Activated T-cell treated with anti-CD3 and anti-CD28 coated beads for 24 hours (primary cell): ENCODE data around the gene EEF1E1.

Experiments
- DNase-seq: peaks from one replicate; pipeline ENCODE4 v3.0.0-alpha.2; 2020; ENCODE audit warnings: low read depth

Gene EEF1E1

DNA sequence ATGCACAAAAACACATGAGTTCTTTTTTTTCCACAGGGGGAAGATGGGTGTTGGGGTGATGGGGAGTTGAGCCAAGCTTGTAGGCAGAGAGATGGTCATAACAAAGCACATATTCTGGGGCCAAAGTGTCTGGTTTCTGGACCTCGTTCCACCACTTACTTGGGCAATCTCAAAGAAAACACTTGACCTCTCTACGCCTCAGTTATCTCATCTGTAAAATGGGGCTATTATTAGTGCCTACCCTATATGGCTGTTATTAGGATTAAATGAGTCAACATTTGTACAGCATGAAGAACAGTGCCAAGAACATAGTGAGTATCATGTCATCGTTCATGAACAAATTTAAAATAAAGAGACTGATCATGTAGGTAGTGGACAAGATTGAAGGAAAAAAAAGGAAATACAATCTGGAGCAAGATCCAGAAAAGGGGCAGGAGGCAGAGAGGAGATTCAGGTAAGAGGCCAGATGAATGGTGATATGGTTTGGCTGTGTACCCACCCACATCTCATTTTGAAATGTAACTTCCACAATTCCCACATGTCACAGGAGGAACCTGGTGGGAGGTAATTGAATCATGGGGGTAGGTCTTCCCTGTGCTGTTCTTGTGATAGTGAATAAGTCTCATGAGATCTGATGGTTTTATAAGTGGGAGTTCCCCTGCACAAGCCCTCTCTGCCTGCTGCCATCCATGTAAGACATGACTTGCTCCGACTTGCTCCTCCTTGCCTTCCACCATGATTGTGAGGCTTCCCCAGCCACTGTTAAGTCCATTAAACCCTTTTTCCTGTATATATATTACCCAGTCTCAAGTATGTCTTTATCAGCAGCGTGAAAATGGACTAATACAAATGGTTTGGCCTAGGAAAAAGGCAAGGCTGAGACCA lies 14.2 kb downstream of the EEF1E1 start:
- DNase-seq, result no peak

DNA sequence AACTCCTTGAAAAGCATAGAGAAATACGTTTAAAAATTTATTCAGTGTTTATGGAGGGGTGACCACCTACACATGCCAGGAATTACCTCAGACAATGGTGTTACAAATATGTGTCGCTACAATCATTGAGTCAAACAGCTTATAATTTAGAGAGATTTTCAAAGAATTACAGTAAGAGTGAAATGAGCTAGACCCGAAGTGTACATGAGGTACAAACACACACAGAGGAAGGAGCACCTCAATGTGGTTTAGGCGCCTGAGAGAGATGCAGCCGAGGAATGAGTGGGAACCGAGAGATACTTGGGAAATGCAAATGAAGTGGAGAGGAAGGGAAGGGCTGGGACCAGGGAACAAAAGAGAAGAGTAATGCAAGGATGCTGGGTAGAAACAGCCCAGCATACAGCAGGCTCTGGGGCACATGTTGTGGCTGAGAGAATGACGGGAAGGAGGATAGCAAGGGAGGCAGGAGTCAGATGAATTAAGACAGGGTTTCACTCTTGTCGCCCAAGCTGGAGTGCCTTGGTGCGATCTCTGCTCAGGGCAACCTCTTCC lies 15.5 kb downstream of the EEF1E1 start:
- no peak for DNase-seq

DNA sequence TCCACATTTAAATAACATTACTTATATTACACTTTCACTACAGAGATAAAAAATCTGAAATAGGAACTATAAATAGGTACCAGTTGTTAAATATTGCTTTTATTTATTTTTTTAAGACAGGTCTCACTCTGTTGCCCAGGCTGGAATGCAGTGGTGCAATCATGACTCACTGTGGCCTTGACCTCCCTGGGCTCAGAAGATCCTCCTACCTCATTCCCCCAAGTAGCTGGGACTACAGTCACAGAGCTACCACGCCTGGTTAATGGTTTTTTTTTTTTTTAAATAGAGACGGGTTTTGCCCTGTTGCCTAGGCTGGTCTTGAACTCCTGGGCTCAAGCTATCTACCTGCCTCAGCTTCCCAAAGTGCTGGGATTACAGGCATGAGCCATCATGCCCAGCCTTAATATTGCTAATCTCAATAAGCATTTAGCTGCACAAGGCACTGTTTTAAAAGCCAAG lies 17.3 kb downstream of the EEF1E1 start:
- no peak for DNase-seq

DNA sequence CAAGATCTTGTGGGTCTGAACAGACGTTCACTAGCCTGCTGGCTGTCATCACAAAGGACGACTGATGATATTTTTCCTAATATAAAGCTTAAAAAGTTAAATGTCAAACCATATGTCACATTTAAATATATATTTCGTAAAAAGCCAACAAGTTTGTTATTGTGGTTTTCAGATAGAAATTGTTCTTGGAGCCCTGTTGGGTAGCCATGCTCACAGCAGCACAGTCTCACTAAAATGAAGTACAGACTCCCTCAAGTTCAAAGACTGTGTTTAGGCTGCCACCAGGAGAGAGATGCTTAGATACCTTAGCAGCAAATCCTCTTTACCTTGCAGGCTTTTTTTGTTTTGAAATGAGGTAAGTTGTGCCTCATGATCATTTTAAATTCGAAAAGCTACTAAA lies 17.8 kb downstream of the EEF1E1 start:
- DNase-seq, result no peak

DNA sequence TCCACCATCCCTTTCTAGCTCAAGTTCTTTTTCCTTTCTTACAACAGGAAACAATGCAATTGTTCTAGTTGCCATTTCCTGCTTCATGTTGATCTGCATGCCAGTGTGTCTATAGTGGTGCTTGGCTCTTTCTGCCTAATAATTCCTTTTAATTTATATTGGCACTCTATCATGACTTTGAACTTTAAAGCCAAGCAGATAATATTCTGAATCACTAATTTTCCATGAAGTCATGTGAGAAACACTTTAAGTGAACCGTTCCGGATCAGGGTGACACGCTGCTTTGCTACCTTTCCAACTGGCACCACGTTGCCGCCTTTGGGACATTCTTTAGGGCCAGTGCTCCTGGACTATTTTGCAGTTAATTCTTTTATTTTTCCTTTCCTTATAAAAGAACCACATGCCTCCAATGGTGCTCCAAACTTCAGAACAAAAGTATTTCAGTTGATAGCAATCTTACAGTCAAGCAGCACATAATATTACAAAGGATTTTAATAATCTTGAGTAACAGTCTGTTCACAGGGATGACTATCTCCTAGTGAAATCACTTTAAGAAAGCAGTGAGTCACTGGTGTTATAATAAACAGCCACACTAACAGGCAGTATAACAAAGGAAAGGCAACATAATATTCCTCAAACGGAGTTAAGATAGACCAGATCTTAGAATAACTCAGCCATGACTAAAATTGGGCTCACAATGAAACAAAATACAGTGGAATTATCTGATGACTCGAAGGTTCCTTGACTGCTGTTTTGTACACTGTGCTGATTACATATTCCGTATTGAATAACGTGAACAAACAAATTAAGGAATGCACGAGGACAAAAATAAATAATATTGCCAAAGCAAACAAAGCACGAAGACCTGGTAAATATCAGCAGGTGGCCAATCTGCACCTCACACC lies 19.1 kb downstream of the EEF1E1 start:
- no peak for DNase-seq

DNA sequence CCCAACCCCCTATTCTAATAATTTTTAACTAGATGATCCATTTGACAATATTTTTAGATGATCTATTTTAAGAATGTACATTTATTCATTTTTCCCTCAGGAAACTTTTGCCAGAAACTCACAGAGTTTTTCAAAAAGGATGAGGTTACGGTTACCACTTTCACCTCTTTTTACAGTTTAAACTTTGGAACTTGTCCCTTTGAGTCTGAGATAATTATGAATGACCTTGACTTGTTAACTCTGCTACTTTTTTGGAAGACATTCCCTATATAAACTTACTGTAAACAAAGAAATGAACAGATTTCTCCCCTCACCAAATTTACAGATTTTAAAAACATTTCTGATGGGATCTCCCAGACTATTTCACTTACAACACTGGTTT lies 19.8 kb downstream of the EEF1E1 start:
- DNase-seq, result no peak

DNA sequence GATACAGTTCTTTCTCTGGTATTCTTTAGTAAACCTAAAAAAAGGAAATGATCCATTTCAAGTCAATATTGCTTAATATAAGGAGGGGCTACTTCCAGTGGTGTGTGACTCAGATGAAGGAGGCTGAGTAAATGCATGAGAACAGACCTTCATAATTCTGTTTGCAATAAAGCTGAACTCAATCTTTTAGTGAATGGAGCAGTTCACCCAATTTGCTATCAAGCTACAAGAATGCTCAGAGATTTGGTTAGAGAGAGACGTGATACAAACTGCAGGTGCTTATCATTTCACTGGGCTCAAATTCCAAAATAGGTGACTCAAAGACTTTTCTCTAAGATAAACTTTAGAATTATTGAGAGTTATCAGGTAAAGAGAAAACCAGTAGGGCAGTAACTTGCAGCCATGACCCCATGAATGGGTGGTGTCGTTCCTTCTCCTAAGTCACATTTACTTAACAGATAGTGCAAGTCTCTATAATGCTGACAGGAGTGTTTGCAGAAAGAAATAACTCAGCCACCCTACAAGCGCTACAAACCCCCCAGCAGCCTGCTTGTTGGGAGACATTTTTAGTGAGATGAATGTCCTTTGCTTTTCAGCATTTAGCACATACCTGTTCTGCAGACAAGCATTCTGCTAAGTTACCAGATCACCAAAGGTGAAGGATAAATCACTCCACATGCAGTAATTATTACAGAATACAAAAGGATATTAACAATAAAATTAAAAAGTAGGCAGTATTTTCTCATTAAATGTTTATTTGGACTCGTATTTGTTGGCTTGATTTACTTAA lies 21.8 kb downstream of the EEF1E1 start:
- DNase-seq, result no peak

DNA sequence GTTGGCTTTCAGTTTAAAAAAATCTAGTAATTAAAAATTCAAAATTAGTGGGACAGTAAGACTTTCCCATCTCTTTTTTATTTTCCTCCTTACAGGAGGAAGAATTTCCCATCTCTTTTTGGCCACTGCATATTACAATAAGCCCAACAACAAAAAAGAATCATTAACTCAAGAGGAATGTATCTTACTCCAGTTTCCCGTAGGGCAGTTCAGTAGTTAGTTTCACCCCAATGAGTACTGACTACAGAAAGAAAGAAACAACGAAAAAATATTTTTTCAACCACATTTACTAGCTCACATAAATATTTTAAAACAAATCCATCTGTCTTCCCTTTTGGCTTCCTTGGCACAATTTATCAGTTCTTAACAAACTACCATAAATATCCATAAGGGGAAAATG lies 23.2 kb downstream of the EEF1E1 start:
- DNase-seq, result no peak

DNA sequence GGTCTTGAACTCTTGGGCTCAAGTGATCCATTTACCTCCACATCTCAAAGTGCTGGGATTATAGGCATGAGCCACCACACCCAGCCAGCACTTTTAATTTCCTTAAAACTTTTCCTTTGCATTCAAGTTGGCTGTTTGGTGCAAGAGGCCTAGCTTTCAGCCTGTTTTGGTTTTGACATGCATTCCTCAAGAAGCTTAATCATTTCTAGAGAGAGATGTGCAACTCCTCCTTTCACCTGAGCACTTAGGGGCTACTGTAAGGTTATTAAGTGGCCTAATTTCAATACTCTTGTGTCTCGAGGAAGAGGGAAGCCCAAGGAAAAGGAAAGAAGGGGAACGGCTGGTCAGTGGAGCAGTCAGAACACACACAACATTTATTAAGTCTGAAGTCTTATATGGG lies 24.4 kb downstream of the EEF1E1 start:
- DNase-seq, result no peak

DNA sequence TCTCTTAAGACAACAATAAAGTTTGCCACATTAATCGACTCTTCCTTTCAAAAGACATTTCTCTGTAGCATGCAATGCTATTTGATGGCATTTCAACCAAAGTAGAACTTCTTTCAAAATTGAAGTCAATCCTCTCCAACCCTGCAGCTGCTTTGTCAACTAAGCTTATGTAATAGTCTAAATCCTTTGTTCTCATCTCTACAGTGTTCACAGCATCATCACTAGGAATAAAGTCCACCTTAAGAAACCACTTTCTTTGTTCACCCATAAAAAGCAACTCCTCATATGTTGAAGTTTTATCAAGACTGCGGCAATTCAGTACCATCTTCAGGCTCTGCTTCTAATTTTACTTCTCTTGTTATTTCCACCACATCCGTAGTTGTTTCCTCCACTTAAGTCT lies 26.6 kb downstream of the EEF1E1 start:
- DNase-seq, result no peak

DNA sequence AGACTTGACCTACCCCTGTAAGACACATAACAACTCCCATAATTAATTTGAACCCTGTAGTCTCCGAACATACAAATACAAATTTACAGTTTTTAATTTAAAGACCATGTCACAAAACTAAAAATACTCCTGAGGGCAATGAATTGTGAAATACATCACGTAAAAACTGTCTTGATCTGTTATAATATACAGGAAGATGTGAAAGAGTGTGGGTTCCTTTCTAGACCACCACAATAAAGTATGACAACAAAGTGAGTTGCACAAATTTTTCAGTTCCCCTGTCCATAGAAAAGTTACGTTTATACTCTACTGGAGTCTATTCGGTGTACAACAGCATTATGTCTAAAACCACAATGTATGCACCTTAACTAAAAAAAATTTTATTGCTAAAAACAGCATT lies 27.2 kb downstream of the EEF1E1 start:
- no peak for DNase-seq

DNA sequence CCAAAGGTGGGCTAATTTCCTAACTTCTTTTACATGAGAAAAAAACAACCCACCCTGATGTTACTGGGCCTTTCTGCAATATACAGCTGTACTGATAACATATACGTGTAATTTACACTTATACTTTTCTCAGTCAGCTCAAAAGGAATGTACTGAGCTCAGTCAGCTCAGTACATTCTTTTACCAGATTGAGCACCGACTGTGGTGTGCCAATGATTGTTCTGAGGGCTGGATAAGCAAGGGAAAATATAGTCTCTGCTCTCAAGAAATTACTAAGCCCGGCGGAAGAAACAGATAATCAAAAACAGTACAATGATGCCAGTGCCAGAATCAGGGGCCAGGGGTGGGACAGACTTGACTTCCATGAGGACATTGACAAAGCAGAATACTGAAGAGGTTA lies 28.1 kb downstream of the EEF1E1 start:
- DNase-seq, result no peak

DNA sequence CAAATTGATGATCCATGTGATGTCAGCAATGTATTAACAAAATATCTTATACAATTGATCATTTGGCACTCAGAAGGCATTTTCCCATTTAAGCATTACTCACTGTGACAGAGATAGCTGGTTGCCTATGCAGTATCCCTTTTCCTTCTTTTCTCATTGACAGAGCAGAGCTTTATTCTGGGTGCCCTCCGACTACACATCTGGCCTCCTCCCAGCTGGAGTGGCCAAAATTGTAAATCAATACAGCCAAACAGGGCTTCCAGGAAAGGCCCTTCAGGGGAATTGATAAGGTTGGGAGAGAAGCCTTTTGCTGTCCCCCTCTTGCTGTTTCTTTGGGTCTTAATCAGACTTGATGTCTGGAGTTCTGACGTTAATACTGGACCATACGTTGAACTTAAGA lies 28.6 kb downstream of the EEF1E1 start:
- no peak for DNase-seq

DNA sequence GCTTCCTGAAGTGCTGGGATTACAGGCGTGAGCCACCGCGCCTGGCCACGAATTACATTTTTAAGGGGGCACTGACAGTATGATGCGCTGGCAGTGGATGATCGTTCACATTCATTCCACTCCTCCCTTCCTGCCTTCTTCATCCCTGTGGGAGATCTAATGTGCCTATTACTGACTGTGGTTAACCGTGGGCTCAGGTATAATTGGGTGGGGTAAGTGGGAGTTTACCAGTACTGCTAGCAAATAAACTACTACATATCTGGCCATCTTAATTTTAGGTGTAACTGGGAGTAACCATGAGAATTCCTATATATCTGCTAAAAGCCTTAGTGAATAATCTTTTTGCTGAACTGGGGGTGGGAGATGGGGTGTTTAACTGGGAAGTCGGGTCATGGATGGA lies 31.6 kb downstream of the EEF1E1 start:
- DNase-seq, result no peak

DNA sequence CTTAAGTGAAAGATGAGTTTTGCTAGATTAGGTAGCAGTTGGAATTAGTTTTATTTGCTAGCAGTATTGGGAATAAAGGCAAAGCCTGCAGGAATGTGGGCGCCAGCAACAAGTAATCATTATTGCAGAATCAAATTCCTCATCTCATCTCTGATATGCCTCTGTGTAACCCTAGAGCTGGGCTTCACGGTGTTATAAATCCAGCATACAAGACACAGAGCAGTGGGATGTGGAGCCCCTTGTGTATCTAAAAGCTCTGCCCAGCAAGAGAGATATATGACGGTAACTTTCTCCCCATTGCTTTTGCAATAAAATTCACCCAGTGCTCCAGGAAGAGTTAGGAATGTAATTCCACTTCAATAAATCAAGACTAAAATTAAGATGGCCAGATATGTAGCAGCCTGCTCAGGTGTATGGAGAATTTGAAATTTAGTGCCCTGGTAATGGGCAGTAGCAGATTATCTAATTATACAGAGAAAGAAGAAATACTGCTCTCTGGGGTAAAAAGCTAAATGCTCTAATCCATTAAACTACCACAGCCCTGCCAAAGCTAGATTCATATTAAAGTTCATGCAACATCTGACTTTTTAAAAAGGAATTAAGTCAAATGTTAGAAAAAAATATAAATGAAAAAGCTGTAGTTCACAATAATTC lies 32.6 kb downstream of the EEF1E1 start:
- no peak for DNase-seq

DNA sequence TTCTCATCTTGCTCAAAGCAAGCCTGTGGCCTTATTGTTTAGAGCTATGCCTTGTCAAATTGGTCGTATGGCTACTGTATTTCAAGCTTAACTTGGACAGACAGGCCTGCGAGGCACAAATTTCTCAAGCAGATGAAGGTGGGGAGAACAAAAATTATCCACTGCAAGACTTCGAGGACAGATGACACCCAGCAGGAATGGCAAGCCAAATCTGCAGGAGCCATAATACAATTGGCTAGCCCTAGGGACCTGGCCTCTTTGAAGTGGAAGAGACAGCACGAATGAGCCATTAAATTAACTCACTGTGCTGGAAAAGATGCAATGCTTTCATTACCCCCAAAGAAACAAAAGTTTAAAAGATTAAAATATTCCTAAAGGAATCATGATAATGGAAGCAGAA lies 33.2 kb downstream of the EEF1E1 start:
- DNase-seq, result no peak

DNA sequence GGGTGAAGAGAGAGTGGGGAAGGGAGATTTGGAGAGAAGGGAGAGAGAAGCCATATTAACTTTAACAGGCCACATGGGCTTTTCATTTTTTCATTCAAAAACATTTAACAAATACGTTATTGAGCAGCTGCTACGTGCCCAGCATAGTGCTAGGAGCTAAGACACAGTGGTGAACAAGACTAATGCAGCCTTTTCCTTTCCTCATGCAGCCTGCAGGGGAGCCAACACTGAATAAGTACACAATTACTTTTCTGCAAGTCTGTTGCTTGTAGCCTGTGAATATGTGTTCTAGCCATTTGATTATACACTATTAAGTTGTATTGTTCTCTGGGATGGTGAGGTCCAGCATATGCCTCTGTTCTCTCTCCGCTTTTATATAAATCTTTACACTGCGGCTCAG lies 36.2 kb downstream of the EEF1E1 start:
- DNase-seq, result no peak

DNA sequence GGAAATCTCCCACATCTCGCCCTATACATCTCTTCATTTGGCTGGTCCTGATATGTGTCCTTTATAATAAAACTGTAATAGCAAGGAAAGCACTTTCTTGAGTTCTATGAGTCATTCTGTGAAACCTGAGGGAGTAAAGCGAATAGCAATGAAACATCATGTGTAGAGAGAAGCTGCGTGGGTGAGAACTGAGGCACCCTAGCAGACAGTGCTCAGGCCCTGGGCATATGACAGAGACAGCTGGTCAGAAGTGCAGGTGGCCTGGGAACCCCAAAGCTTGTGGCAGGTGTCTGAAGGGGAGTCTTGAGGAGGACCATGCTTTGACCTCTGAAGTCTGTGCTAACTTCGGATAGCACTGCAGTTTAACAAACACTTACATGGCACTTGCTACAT lies 36.8 kb downstream of the EEF1E1 start:
- DNase-seq, result peak; percentile 18

DNA sequence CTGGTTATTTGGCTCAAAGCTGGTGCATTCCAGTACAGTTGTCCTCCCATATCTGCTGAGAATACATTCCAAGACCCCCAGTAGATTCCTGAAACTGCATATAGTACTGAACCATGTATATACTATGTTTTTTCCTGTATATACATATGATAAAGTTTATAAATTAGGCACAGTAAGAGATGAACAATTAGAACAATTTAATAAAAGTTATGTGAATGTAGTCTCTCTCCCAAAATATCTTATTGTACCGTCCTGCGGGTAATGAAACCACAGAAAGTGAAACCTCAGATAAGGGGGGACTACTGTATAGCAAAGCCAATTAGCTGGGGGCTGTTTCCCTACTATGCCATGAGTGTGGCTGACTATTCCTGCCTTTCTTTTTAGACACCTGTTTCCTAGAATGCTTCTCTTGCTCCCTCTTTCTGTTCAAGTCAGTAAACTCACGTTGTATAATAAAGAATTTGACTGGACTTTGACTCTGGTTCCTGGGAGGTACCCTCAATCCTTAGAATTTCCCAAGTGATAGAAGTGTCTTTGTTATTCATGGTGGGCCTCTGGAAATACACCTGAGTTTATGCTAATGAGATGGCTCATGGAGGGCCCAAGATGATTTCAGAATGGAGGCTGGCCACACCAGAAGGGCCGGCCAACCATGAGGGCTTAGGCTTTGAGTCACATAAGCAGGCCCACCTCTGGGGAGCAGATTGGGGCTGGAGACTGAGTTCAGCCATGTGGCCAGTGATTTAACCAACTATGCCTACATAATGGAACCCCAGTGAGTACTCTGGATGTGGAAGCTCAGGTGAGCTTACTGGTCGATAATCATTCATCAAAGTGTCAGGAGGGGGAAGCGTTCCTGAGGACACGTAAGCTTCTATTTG lies 37.5 kb downstream of the EEF1E1 start:
- DNase-seq, result no peak
